H9 (cell line): ENCODE measurements around the gene ZNF491. TPM values are rescaled to one million over a fixed set of nuclear protein-coding genes. Genes with fewer than 3 reads are reported as not detected.

Experiments used
- DNase-seq: peaks from one replicate; pipeline ENCODE4 v3.0.0-alpha.2; 2017
- H2AFZ ChIP-seq: one replicate; pipeline ENCODE4 v1.6.1; 2013; ENCODE audit warnings: mild to moderate bottlenecking, low read length, control low read depth, moderate library complexity
- H2AK5ac ChIP-seq: 2 replicates; pipeline ENCODE4 v1.6.1; 2013; ENCODE audit warnings: low read length, control low read depth, mixed read lengths; ENCODE audit not compliant: insufficient read length
- H2BK120ac ChIP-seq: one replicate; pipeline ENCODE4 v1.6.1; 2013; ENCODE audit warnings: low read depth, mild to moderate bottlenecking, low read length, control low read depth, inconsistent platforms; ENCODE audit not compliant: poor library complexity, severe bottlenecking
- H2BK12ac ChIP-seq: 2 replicates; pipeline ENCODE4 v1.6.1; 2013; ENCODE audit warnings: low read length, control low read depth, mixed read lengths, low read depth; ENCODE audit not compliant: insufficient read length
- H2BK15ac ChIP-seq: 2 replicates; pipeline ENCODE4 v1.6.1; 2013; ENCODE audit warnings: low read depth, low read length, control low read depth
- H2BK20ac ChIP-seq: one replicate; pipeline ENCODE4 v1.6.1; 2013; ENCODE audit warnings: low read depth, mild to moderate bottlenecking, low read length, control low read depth, inconsistent platforms; ENCODE audit not compliant: poor library complexity, severe bottlenecking
- H2BK5ac ChIP-seq: 2 replicates; pipeline ENCODE4 v1.6.1; 2013; ENCODE audit warnings: low read length, control low read depth, mixed read lengths; ENCODE audit not compliant: insufficient read length
- H3K14ac ChIP-seq: 2 replicates; pipeline ENCODE4 v1.6.1; 2013; ENCODE audit warnings: low read length, control low read depth; ENCODE audit not compliant: insufficient read depth
- H3K18ac ChIP-seq: 2 replicates; pipeline ENCODE4 v1.6.1; 2013; ENCODE audit warnings: low read depth, mild to moderate bottlenecking, mixed read lengths, low read length, control low read depth; ENCODE audit not compliant: insufficient read length
- H3K23ac ChIP-seq: 2 replicates; pipeline ENCODE4 v1.6.1; 2013; ENCODE audit warnings: low read length, control low read depth, mixed read lengths, low read depth; ENCODE audit not compliant: insufficient read length
- H3K23me2 ChIP-seq: 2 replicates; pipeline ENCODE4 v1.6.1; 2013; ENCODE audit warnings: low read depth, mild to moderate bottlenecking, mixed read lengths, low read length, control low read depth; ENCODE audit not compliant: insufficient read length, poor library complexity, severe bottlenecking
- H3K27ac ChIP-seq: 2 replicates; pipeline ENCODE4 v1.5.1; 2013; ENCODE audit warnings: low read length, control low read depth, mixed read lengths, low read depth; ENCODE audit not compliant: insufficient read length
- H3K27me3 ChIP-seq: 2 replicates; pipeline ENCODE4 v1.6.1; 2013; ENCODE audit warnings: low read length, control low read depth, inconsistent platforms; ENCODE audit not compliant: insufficient read depth
- H3K4ac ChIP-seq: 2 replicates; pipeline ENCODE4 v1.6.1; 2013; ENCODE audit warnings: low read depth, mild to moderate bottlenecking, control low read depth, inconsistent platforms, low read length, moderate library complexity
- H3K4me1 ChIP-seq: 2 replicates; pipeline ENCODE4 v1.6.1; 2013; ENCODE audit warnings: low read length, control low read depth, inconsistent platforms; ENCODE audit not compliant: insufficient read depth
- H3K4me2 ChIP-seq: 2 replicates; pipeline ENCODE4 v1.6.1; 2013; ENCODE audit warnings: low read length, control low read depth, mixed read lengths; ENCODE audit not compliant: insufficient read length, insufficient read depth
- H3K56ac ChIP-seq: 2 replicates; pipeline ENCODE4 v1.6.1; 2013; ENCODE audit warnings: low read depth, mild to moderate bottlenecking, mixed read lengths, low read length, control low read depth; ENCODE audit not compliant: insufficient read length
- H3K79me1 ChIP-seq: 2 replicates; pipeline ENCODE4 v1.6.1; 2013; ENCODE audit warnings: low read depth, mild to moderate bottlenecking, moderate library complexity, low read length, control low read depth, inconsistent platforms; ENCODE audit not compliant: insufficient read depth, poor library complexity, severe bottlenecking
- H3K79me2 ChIP-seq: 2 replicates; pipeline ENCODE4 v1.6.1; 2013; ENCODE audit warnings: low read length, control low read depth, inconsistent platforms; ENCODE audit not compliant: insufficient read depth
- H3K9ac ChIP-seq: 2 replicates; pipeline ENCODE4 v1.6.1; 2013; ENCODE audit warnings: low read length, control low read depth, mixed read lengths; ENCODE audit not compliant: insufficient read length; ENCODE audit errors: extremely low read depth
- H3K9me3 ChIP-seq: one replicate; pipeline ENCODE4 v1.6.1; 2013; ENCODE audit warnings: low read depth, low read length, inconsistent platforms; ENCODE audit not compliant: control insufficient read depth
- H3T11ph ChIP-seq: one replicate; pipeline ENCODE4 v1.6.1; 2013; ENCODE audit warnings: mild to moderate bottlenecking, low read length, control low read depth, inconsistent platforms
- H4K20me1 ChIP-seq: one replicate; pipeline ENCODE4 v1.6.1; 2013; ENCODE audit not compliant: control insufficient read depth, insufficient read length, insufficient read depth
- H4K5ac ChIP-seq: 2 replicates; pipeline ENCODE4 v1.6.1; 2013; ENCODE audit warnings: low read depth, mild to moderate bottlenecking, mixed read lengths, low read length, control low read depth; ENCODE audit not compliant: insufficient read length
- H4K8ac ChIP-seq: replicated peaks from 2 replicates; pipeline ENCODE4 v1.6.1; 2013; ENCODE audit warnings: low read length, control low read depth, mixed read lengths, low read depth; ENCODE audit not compliant: insufficient read length
- H4K91ac ChIP-seq: 2 replicates; pipeline ENCODE4 v1.6.1; 2013; ENCODE audit warnings: low read depth, mild to moderate bottlenecking, moderate library complexity, mixed read lengths, low read length, control low read depth; ENCODE audit not compliant: insufficient read length
- H3K27ac Mint-ChIP-seq, 3 experiments: 2 replicates in 2 of 3; 3 replicates in 1 of 3; pipeline ENCODE4 v1.8.0; 2020 to 2021; ENCODE audit warnings: mixed read lengths in 3 of 3, mild to moderate bottlenecking in 1 of 3, moderate library complexity in 1 of 3
- H3K27me3 Mint-ChIP-seq: 2 replicates; pipeline ENCODE4 v1.8.0; 2021; ENCODE audit warnings: low read depth, mild to moderate bottlenecking, moderate library complexity, mixed read lengths
- H3K36me3 Mint-ChIP-seq, 3 experiments: 2 replicates in 2 of 3; 3 replicates in 1 of 3; pipeline ENCODE4 v1.8.0; 2020 to 2021; ENCODE audit warnings: low read depth in 3 of 3, mixed read lengths in 3 of 3; ENCODE audit not compliant: insufficient read depth in 1 of 3
- H3K4me1 Mint-ChIP-seq, 2 experiments: 2 replicates each; pipeline ENCODE4 v1.8.0; 2020; ENCODE audit warnings: mixed read lengths in 2 of 2
- H3K4me3 Mint-ChIP-seq, 2 experiments: 2 replicates in 1 of 2; 3 replicates in 1 of 2; pipeline ENCODE4 v1.8.0; 2020 to 2021; ENCODE audit warnings: mild to moderate bottlenecking in 2 of 2, mixed read lengths in 2 of 2, moderate library complexity in 1 of 2
- H3K9me3 Mint-ChIP-seq, 2 experiments: 2 replicates in 1 of 2; 3 replicates in 1 of 2; pipeline ENCODE4 v1.8.0; 2020; ENCODE audit warnings: mild to moderate bottlenecking in 2 of 2, mixed read lengths in 2 of 2, moderate library complexity in 1 of 2
- CTCF ChIP-seq: fragments of 200-600 bp; sonication (generic); conservative IDR thresholded peaks from 3 replicates; pipeline ENCODE4 v1.8.0; 2021; ENCODE audit warnings: antibody characterized with exemption, mild to moderate bottlenecking
- WGBS: extraction: QIAGEN DNeasy Blood & Tissue Kit; methylation state at CpG from one replicate; pipeline ENCODE4 v1.1.7; 2013; ENCODE audit warnings: missing lambda C conversion rate, low lambda C conversion rate, mixed read lengths; ENCODE audit not compliant: insufficient read length; ENCODE audit errors: extremely low coverage; 5-methylcytosine and 5-hydroxymethylcytosine counted together
- total RNA-seq: library from RNA; stranded (reverse); gene quantifications from 2 replicates; pipeline ENCODE4 v1.2.1, GENCODE V29; 2021

ZNF491 gene
- total RNA-seq, 1 experiment from 2014 or later: 0.77 TPM

DNA sequence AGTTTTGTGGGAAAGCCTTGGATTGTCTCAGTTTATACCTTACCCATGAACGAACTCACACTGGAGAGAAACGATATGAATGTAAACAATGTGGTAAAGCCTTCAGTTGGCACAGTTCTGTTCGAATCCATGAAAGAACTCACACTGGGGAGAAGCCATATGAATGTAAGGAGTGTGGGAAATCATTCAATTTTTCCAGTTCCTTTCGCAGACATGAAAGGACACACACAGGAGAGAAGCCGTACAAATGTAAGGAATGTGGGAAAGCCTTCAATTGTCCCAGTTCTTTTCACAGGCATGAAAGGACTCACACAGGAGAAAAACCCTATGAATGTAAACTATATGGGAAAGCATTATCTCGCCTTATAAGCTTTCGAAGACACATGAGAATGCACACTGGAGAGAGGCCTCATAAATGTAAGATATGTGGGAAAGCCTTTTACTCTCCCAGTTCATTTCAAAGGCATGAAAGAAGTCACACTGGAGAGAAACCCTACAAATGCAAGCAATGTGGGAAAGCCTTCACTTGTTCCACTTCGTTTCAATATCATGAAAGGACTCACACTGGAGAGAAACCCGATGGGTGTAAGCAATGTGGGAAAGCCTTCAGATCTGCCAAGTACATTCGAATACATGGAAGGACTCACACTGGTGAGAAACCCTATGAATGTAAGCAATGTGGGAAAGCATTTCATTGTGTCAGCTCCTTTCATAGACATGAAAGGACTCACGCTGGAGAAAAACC, 8.2 kb downstream of the ZNF491 start:
- H3K4me1 Mint-ChIP-seq: no peaks in the 10 kb centered on the region
- Histone ChIP-seq H3K56ac (no peak overlapping the region), H3K4me2 (no peak overlapping the region), H3K9ac (no peak overlapping the region), H2BK120ac (no peak overlapping the region), H2AK5ac (no peak overlapping the region), H2BK15ac (no peak overlapping the region), H3T11ph (no peak overlapping the region), H3K14ac (no peak overlapping the region), H3K27me3 (no peaks in the 10 kb centered on the region; the same call in 1 of the 2 replicates), H3K18ac (no peak overlapping the region), H3K4ac (no peak overlapping the region), H4K5ac (no peak overlapping the region), H3K79me2 (no peaks in the 10 kb centered on the region), H4K91ac (no peak overlapping the region), H4K20me1 (no peaks in the 10 kb centered on the region), H4K8ac (no peak overlapping the region), H3K4me1 (no peaks in the 10 kb centered on the region), H3K27ac (no peak overlapping the region), H2AFZ (no peak overlapping the region), H3K79me1 (no peaks in the 10 kb centered on the region), H3K9me3 (peaks cover 12% of the 10 kb centered on the region), H3K23me2 (no peaks in the 10 kb centered on the region), H2BK20ac (no peak overlapping the region), H2BK5ac (no peak overlapping the region), H2BK12ac (no peak overlapping the region), H3K23ac (no peak overlapping the region)
- DNase-seq: no peak
- H3K27me3 Mint-ChIP-seq: peaks cover 58% of the 10 kb centered on the region
- no peak overlapping the region for H3K4me3 Mint-ChIP-seq
- H3K27ac Mint-ChIP-seq: no peak overlapping the region
- peaks cover 18 to 26% (median 26%) of the 10 kb centered on the region in 3 experiments; a peak in 6 of 7 replicates for H3K36me3 Mint-ChIP-seq
- H3K9me3 Mint-ChIP-seq: peaks cover 44 to 52% of the 10 kb centered on the region in 2 experiments
- TF ChIP-seq CTCF: no peak
- no CpG with 5 or more reads among the region's 11 CpGs for WGBS
